K562 (cell line): Measurements from ENCODE around the gene GATA1. TPM values are rescaled to one million over a fixed set of nuclear protein-coding genes. Genes with fewer than 3 reads are reported as not detected.

Experiments
- ATF7 ChIP-seq: fragments of 450-650 bp; IDR thresholded peaks from 2 replicates; pipeline ENCODE4 v1.7.1; 2014; ENCODE audit warnings: mild to moderate bottlenecking, moderate library complexity
- CC2D1A ChIP-seq: fragments of 450-650 bp; IDR thresholded peaks from 2 replicates; pipeline ENCODE4 v1.6.1; 2017; ENCODE audit warnings: mild to moderate bottlenecking
- DACH1 ChIP-seq: fragments of 450-650 bp; IDR thresholded peaks from 2 replicates; pipeline ENCODE4 v1.6.1; 2018; ENCODE audit not compliant: partially characterized antibody
- DPF2 ChIP-seq: fragments of 450-650 bp; IDR thresholded peaks from 2 replicates; pipeline ENCODE4 v1.6.1; 2016
- E2F3 ChIP-seq: fragments of 250-450 bp; sonication (Bioruptor Pico); IDR thresholded peaks from 2 replicates; pipeline ENCODE4 v1.4.0; 2020; ENCODE audit warnings: mild to moderate bottlenecking
- ETV1 ChIP-seq: fragments of 450-650 bp; conservative IDR thresholded peaks from 2 replicates; pipeline ENCODE4 v1.6.1; 2016; ENCODE audit warnings: missing genetic modification characterization, control low read depth, low read depth, missing compliant biosample characterization
- ETV5 ChIP-seq: sonication (generic); formaldehyde crosslinking; IDR thresholded peaks from 2 replicates; pipeline ENCODE4 v1.4.0; 2020; ENCODE audit warnings: low read depth, mild to moderate bottlenecking, missing genetic modification reagents
- FOXK2 ChIP-seq, 2 experiments: fragments of 450-650 bp; IDR thresholded peaks in 1 of 2; conservative IDR thresholded peaks in 1 of 2; 2 replicates each; pipeline ENCODE4 v1.6.1; 2016; ENCODE audit warnings: low read depth in 2 of 2, mild to moderate bottlenecking in 1 of 2
- GABPB2 ChIP-seq: fragments of 250-450 bp; sonication (Bioruptor Pico); conservative IDR thresholded peaks from 2 replicates; pipeline ENCODE4 v1.5.1; 2021; ENCODE audit warnings: mild to moderate bottlenecking
- HEY1 ChIP-seq: fragments of 250-450 bp; sonication (Bioruptor Pico); IDR thresholded peaks from 2 replicates; pipeline ENCODE4 v1.5.0; 2020; ENCODE audit warnings: mild to moderate bottlenecking, moderate library complexity, borderline replicate concordance
- HOXB6 ChIP-seq: fragments of 250-450 bp; sonication (Bioruptor Pico); IDR thresholded peaks from 2 replicates; pipeline ENCODE4 v1.5.1; 2022; ENCODE audit warnings: mild to moderate bottlenecking, borderline replicate concordance
- ID3 ChIP-seq, 2 experiments: fragments of 250-450 bp in 1 of 2; fragments of 450-650 bp in 1 of 2; sonication (Bioruptor Pico) in 1 of 2; IDR thresholded peaks; 2 replicates each; pipeline versions ENCODE4 v1.6.1 to v1.8.0; 2016 to 2021; ENCODE audit warnings: mild to moderate bottlenecking in 2 of 2, moderate library complexity in 2 of 2, missing compliant biosample characterization in 1 of 2, missing genetic modification characterization in 1 of 2
- LEF1 ChIP-seq: fragments of 450-650 bp; IDR thresholded peaks from 2 replicates; pipeline ENCODE4 v1.6.1; 2016; ENCODE audit warnings: mild to moderate bottlenecking
- MBD1 ChIP-seq: fragments of 250-450 bp; sonication (Bioruptor Pico); IDR thresholded peaks from 2 replicates; pipeline ENCODE4 v1.8.0; 2022; ENCODE audit warnings: inconsistent platforms
- MCM5 ChIP-seq: fragments of 450-650 bp; IDR thresholded peaks from 2 replicates; pipeline ENCODE4 v1.6.1; 2016; ENCODE audit warnings: low read depth
- MECOM ChIP-seq: fragments of 250-450 bp; sonication (Bioruptor Pico); IDR thresholded peaks from 2 replicates; pipeline ENCODE4 v1.8.0; 2022; ENCODE audit warnings: inconsistent platforms
- NCOA1 ChIP-seq: fragments of 450-650 bp; IDR thresholded peaks from 2 replicates; pipeline ENCODE4 v1.6.1; 2016; ENCODE audit warnings: low read depth
- NEUROD1 ChIP-seq: fragments of 150-350 bp; IDR thresholded peaks from 2 replicates; pipeline ENCODE4 v1.6.1; 2014; ENCODE audit warnings: borderline replicate concordance, low read length, low read depth; ENCODE audit not compliant: partially characterized antibody
- NFRKB ChIP-seq: fragments of 450-650 bp; IDR thresholded peaks from 2 replicates; pipeline ENCODE4 v1.6.1; 2016; ENCODE audit warnings: low read depth
- PHF8 ChIP-seq: fragments of 200-600 bp; sonication (generic); IDR thresholded peaks from 2 replicates; pipeline ENCODE4 v1.6.1; 2012; ENCODE audit warnings: mixed run types, mild to moderate bottlenecking, inconsistent platforms, low read length, moderate library complexity, borderline replicate concordance
- RBM15 ChIP-seq: fragments of 200-400 bp; formaldehyde crosslinking; IDR thresholded peaks from 2 replicates; pipeline ENCODE4 v1.6.1; 2018; ENCODE audit warnings: mild to moderate bottlenecking, low read length, moderate library complexity; ENCODE audit not compliant: insufficient read depth
- SETDB1 ChIP-seq: IDR thresholded peaks from one replicate; pipeline ENCODE4 v1.6.1; 2012; ENCODE audit warnings: low read length, control low read depth, inconsistent platforms
- SUPT5H ChIP-seq: fragments of 450-650 bp; IDR thresholded peaks from 2 replicates; pipeline ENCODE4 v1.6.1; 2016
- TEAD2 ChIP-seq: fragments of 450-650 bp; IDR thresholded peaks from 2 replicates; pipeline ENCODE4 v1.6.1; 2016; ENCODE audit warnings: missing genetic modification characterization, control low read depth, missing compliant biosample characterization
- TEAD4 ChIP-seq, 2 experiments: sonication (generic) in 1 of 2; formaldehyde crosslinking in 1 of 2; IDR thresholded peaks; 2 replicates each; pipeline versions ENCODE4 v1.6.1 to v1.8.0; 2012 to 2022; ENCODE audit warnings: borderline replicate concordance in 1 of 2, inconsistent platforms in 1 of 2, low read length in 1 of 2, mild to moderate bottlenecking in 1 of 2, missing genetic modification reagents in 1 of 2
- TRIM25 ChIP-seq: fragments of 450-650 bp; IDR thresholded peaks from 2 replicates; pipeline ENCODE4 v1.7.0; 2016; ENCODE audit warnings: borderline replicate concordance
- ZNF175 ChIP-seq: fragments of 200-800 bp; sonication (Bioruptor generic); IDR thresholded peaks from 2 replicates; pipeline ENCODE4 v1.6.1; 2016; ENCODE audit warnings: low read depth, mild to moderate bottlenecking, missing genetic modification characterization, missing compliant biosample characterization
- polyA plus RNA-seq, 8 experiments: library from polyadenylated mRNA; depleted of rRNA in 4 of 8; stranded (reverse) in 5 of 8; unstranded in 3 of 8; fragments of >200 nt; fragmentation: Nextera tagmentation in 2 of 8; fragmentation: Illumina TruSeq in 1 of 8; extraction: Ambion mirVana in 2 of 8; extraction: Trizol in 1 of 8; gene quantifications; 2 replicates each; pipeline versions ENCODE4 v1.2.1 to v1.2.3, GENCODE V29; 2011 to 2014; ENCODE audit warnings: inconsistent platforms in 1 of 8, missing spikeins in 1 of 8
- total RNA-seq, 7 experiments: library from RNA; depleted of rRNA in 6 of 7; stranded (reverse); fragments of >200 nt in 6 of 7; fragmentation: Illumina TruSeq in 2 of 7; extraction: Trizol in 2 of 7; gene quantifications; 2 replicates each; pipeline versions ENCODE4 v1.2.1 to v1.2.3, GENCODE V29; 2011 to 2021; ENCODE audit warnings: low replicate concordance in 1 of 7

The GATA1 gene
- total and polyA plus RNA-seq, 9 of the 15 experiments (the other 6 are each of a cell fraction or from before 2014, with no cell fraction given): 11.9 to 291 (median 116) TPM

DNA sequence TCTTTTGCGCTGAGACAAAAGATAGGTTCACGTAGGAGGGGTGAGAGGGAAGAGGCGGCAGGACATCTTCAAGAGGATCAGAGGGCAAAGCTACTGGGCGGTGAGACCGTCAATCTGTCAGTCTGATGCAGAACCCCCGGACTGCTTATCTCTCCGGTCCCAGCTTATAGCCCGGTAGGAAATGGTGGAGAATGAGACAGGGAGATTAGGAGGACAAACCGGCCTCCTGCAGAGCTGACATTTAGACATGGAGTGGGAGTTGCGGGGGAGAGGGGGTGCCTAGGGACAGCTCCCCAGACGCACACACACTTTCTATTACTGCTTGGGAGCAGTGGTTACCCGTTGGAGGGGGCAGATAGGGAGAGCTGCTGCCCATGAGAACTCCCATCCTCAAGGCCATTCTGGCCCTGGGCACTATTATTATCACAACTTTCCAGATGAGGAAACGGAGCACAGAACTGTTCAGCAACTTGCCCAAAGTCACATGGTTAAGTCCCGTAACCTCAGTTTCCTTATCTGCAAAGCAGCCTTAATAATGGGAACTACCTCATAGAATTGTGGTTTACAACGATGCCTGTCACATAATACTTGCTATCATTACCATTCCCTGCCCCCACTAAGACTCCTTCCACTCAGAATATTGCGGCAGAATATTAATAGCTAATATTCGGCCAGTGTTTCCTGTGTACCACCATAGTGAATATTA is 14.3 kb downstream of the GATA1 start (continued):
- TF ChIP-seq ETV5 (CRISPR knock-in tag) (peak; percentile 95), NEUROD1 (peak; percentile 88), RBM15 (no peak), TEAD4 (IDR thresholded peaks at IDR 0.05; ENCODE audit: low read length) (peak; percentile 99), TEAD4 (CRISPR knock-in tag; IDR thresholded peaks at IDR 0.05; ENCODE audit: borderline replicate concordance) (no peak), TRIM25 (no peak), TEAD2 (tag) (no peak), MBD1 (CRISPR knock-in tag) (no peak), GABPB2 (CRISPR knock-in tag) (no peak), SUPT5H (peak; percentile 65), MCM5 (no peak), HEY1 (no peak), ID3 (CRISPR knock-in tag; IDR thresholded peaks at IDR 0.05) (no peak), ID3 (tag; IDR thresholded peaks at IDR 0.05) (peak; percentile 100), MECOM (CRISPR knock-in tag) (peak; percentile 94), FOXK2 (conservative IDR thresholded peaks at IDR 0.05 in 1 of 2, IDR thresholded peaks at IDR 0.05 in 1 of 2; ENCODE audit: low read depth in 2 of 2) (peak in 1 of 2 experiments; percentile 45; a peak in 1 of 4 replicates), NCOA1 (peak; percentile 96), ETV1 (tag) (peak; percentile 96), CC2D1A (peak; percentile 97), ZNF175 (CRISPR knock-in tag) (peak; percentile 84; the same call in 1 of the 2 replicates), LEF1 (peak; percentile 97), PHF8 (peak; percentile 46; the same call in 1 of the 2 replicates), ATF7 (peak; percentile 22), NFRKB (peak; percentile 95), HOXB6 (CRISPR knock-in tag) (no peak), SETDB1 (no peak), DACH1 (peak; percentile 30), DPF2 (peak; percentile 99), E2F3 (CRISPR knock-in tag) (0 out of 2 replicates have a peak, but pooled peaks have one; percentile 42)
